PC-9 (cell line): ENCODE results near the gene E2F7. TPM values are rescaled to one million over a fixed set of nuclear protein-coding genes. Genes with fewer than 3 reads are reported as not detected.

Experiments
- BruUV-seq: library from RNA; stranded (reverse); fragments of 400-500 nt; replicated peaks from 2 replicates; lab custom pipeline; 2021; lab: Mats Ljungman, UMichigan
- CTCF ChIA-PET: fragments of 300-600 bp; sonication (Branson Sonifier 250); formaldehyde crosslinking; loops from one replicate; lab custom pipeline; 2022; ENCODE audit warnings: antibody characterized with exemption; lab: Charles Lee
- POLR2A ChIA-PET: fragments of 300-600 bp; sonication (Branson Sonifier 250); formaldehyde crosslinking; loops from one replicate; lab custom pipeline; 2022; ENCODE audit warnings: antibody characterized with exemption; ENCODE audit not compliant: unreplicated experiment; lab: Charles Lee
- DNase-seq, 2 experiments: peaks; one replicate each; pipeline versions ENCODE4 v3.0.0 to v3.0.0-alpha.2; 2015 to 2022; ENCODE audit warnings: mixed read lengths in 1 of 2
- H2AFZ ChIP-seq: fragments of 200-600 bp; sonication (generic); 2 replicates; pipeline ENCODE4 v1.8.1; 2017; ENCODE audit warnings: antibody characterized with exemption
- H3F3A ChIP-seq: fragments of 200-600 bp; sonication (generic); 2 replicates; pipeline ENCODE4 v1.8.1; 2017; ENCODE audit warnings: antibody characterized with exemption, mild to moderate bottlenecking, low read depth; ENCODE audit not compliant: insufficient read depth
- H3K27ac ChIP-seq: fragments of 200-600 bp; sonication (generic); 2 replicates; pipeline ENCODE4 v1.6.1; 2016; ENCODE audit warnings: mixed run types
- H3K27me3 ChIP-seq: fragments of 200-600 bp; sonication (generic); 2 replicates; pipeline ENCODE4 v1.6.1; 2016; ENCODE audit warnings: low read depth, mixed run types; ENCODE audit not compliant: insufficient read depth
- H3K36me3 ChIP-seq: fragments of 200-600 bp; sonication (generic); 2 replicates; pipeline ENCODE4 v1.6.1; 2016; ENCODE audit warnings: low read depth, mixed run types
- H3K4me1 ChIP-seq: fragments of 200-600 bp; sonication (generic); replicated peaks from 2 replicates; pipeline ENCODE4 v1.6.1; 2016; ENCODE audit warnings: mixed run types; ENCODE audit not compliant: insufficient read depth
- H3K4me2 ChIP-seq: fragments of 200-600 bp; sonication (generic); 2 replicates; pipeline ENCODE4 v1.6.1; 2017; ENCODE audit warnings: mixed run types
- H3K4me3 ChIP-seq: fragments of 200-600 bp; sonication (generic); 2 replicates; pipeline ENCODE4 v1.6.1; 2016; ENCODE audit warnings: mixed run types
- H3K79me2 ChIP-seq: fragments of 200-600 bp; sonication (generic); 2 replicates; pipeline ENCODE4 v1.6.1; 2017; ENCODE audit warnings: low read depth, mixed run types
- H3K9me2 ChIP-seq: fragments of 200-600 bp; sonication (generic); 2 replicates; pipeline ENCODE4 v1.8.1; 2017; ENCODE audit warnings: mild to moderate bottlenecking; ENCODE audit not compliant: insufficient read depth
- H3K9me3 ChIP-seq: fragments of 200-600 bp; sonication (generic); 2 replicates; pipeline ENCODE4 v1.8.1; 2016; ENCODE audit warnings: low read depth; ENCODE audit not compliant: insufficient read depth
- H4K20me1 ChIP-seq: fragments of 200-600 bp; sonication (generic); 2 replicates; pipeline ENCODE4 v1.8.1; 2017; ENCODE audit not compliant: insufficient read depth
- CTCF ChIP-seq: fragments of 200-600 bp; sonication (generic); conservative IDR thresholded peaks from 2 replicates; pipeline ENCODE4 v1.6.1; 2017; ENCODE audit warnings: mixed run types, antibody characterized with exemption, mild to moderate bottlenecking, moderate library complexity
- EZH2 ChIP-seq: fragments of 200-600 bp; sonication (generic); IDR thresholded peaks from 2 replicates; pipeline ENCODE4 v1.8.0; 2017; ENCODE audit warnings: antibody characterized with exemption, low read depth
- intact Hi-C: fragments of 100-400 bp; cut with micrococcal nuclease; formaldehyde crosslinking; loops from one replicate; pipeline ENCODE4 v1.10.0; 2022; ENCODE audit not compliant: unreplicated experiment
- total RNA-seq: library from RNA; stranded (reverse); gene quantifications from 2 replicates; pipeline ENCODE4 v1.2.3, GENCODE V29; 2021

Gene E2F7
- total RNA-seq, 1 experiment from 2014 or later, result 14.6 TPM

- Histone ChIP-seq H4K20me1 (no peaks in the 10 kb centered on the region), H2AFZ (no peak overlapping the region), H3K36me3 (no peaks in the 10 kb centered on the region; the same call in 1 of the 2 replicates), H3K9me3 (no peaks in the 10 kb centered on the region), H3K4me2 (no peak overlapping the region), H3K4me1 (no peaks in the 10 kb centered on the region), H3K27ac (no peak overlapping the region), H3F3A (no peaks in the 10 kb centered on the region), H3K27me3 (no peaks in the 10 kb centered on the region), H3K9me2 (no peaks in the 10 kb centered on the region), H3K79me2 (no peaks in the 10 kb centered on the region), H3K4me3 (no peak overlapping the region)
- CTCF ChIA-PET, result interaction anchor here (0.5 kb wide), 1 partner anchor 99 kb away, joined by 5 read pairs; no protein-coding TSS in a partner anchor
- BruUV-seq, result no TSS peak
- TF ChIP-seq CTCF (no peak), EZH2 (no peak)
- POLR2A ChIA-PET, result no interaction called here
- DNase-seq, result no peak
- intact Hi-C loops, result loop anchor here (5.0 kb wide), 1 partner anchor 634 kb away; no protein-coding TSS in a partner anchor
Observed at GRCh38 chr12:77053259-77053658, 12.1 kb downstream of the E2F7 start.

- DNase-seq, result peak in 1 of 2 experiments; percentile 56
- intact Hi-C loops, result loop anchor here (5.0 kb wide), 1 partner anchor 637 kb away; no protein-coding TSS in a partner anchor
- no peaks in the 10 kb centered on the region for H3F3A ChIP-seq
- H3K27me3 ChIP-seq, result no peaks in the 10 kb centered on the region
- no peak overlapping the region for H3K4me2 ChIP-seq
- H3K4me1 ChIP-seq, result no peaks in the 10 kb centered on the region
- ChIA-PET POLR2A (no interaction called here), CTCF (interaction anchor here (0.6 kb wide), 1 partner anchor 344 kb away, joined by 3 read pairs; no protein-coding TSS in a partner anchor)
- H3K4me3 ChIP-seq, result no peak overlapping the region
- BruUV-seq, result no TSS peak
- H3K9me2 ChIP-seq, result no peaks in the 10 kb centered on the region
- H2AFZ ChIP-seq, result no peak overlapping the region
- TF ChIP-seq EZH2 (no peak), CTCF (peak; percentile 87)
- no peaks in the 10 kb centered on the region; the same call in 1 of the 2 replicates for H3K36me3 ChIP-seq
- H3K79me2 ChIP-seq, result no peaks in the 10 kb centered on the region
- H3K9me3 ChIP-seq, result no peaks in the 10 kb centered on the region
- H4K20me1 ChIP-seq, result no peaks in the 10 kb centered on the region
- H3K27ac ChIP-seq, result no peak overlapping the region
Observed at GRCh38 chr12:77049767-77050353, 15.5 kb downstream of the E2F7 start.

DNA sequence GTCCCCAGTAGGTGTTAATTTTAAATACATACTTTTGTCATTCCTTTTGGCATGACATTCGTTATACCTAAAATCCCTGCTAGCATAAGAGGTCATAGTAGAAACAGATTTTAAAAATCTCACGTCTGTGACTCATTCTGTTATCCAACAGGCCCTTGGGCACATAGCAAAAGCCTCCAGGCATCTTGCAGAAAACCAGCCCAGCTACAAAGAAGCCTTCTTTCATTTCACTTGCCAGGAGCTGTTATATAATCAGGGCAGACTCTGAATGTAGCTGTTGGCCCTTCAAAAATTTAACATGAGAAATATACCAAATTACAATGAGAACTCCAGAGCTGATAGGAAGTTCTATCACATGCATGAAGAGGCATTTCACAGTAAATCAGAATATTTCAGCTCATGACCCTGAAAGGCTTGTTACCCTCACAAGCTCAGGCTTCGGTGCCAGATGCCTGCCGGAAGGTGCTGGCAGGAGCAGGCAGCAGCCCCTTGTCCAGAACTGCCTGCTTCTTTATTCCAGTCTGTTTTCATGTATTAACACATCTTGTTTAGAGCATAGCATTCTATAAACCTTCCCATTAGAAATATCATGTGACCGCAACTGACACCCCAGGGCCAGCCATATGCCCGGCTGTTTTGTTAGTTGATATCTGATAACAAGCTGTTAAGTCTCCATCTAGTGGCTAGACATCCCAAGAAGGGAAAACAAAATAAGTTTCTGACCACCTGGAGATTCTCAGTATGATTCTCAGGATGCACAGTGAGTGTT, 17.8 kb downstream of the E2F7 start:
- Histone ChIP-seq H2AFZ (no peak overlapping the region), H3K4me1 (no peaks in the 10 kb centered on the region), H3K36me3 (no peaks in the 10 kb centered on the region; the same call in 1 of the 2 replicates), H3K9me3 (no peaks in the 10 kb centered on the region), H3K79me2 (no peaks in the 10 kb centered on the region), H3K4me2 (no peak overlapping the region), H3K27me3 (no peaks in the 10 kb centered on the region), H4K20me1 (no peaks in the 10 kb centered on the region), H3K4me3 (no peak overlapping the region), H3K9me2 (no peaks in the 10 kb centered on the region), H3K27ac (no peak overlapping the region), H3F3A (no peaks in the 10 kb centered on the region)
- no TSS peak for BruUV-seq
- intact Hi-C loops, result no loop called here
- TF ChIP-seq EZH2 (no peak), CTCF (no peak)
- ChIA-PET POLR2A (no interaction called here), CTCF (no interaction called here)
- no peak for DNase-seq
